ENCODE results near the gene CBLL1.
A peak's percentile ranks its signal among the peaks of the same experiment; 100 is the strongest.

Gene CBLL1

DNA sequence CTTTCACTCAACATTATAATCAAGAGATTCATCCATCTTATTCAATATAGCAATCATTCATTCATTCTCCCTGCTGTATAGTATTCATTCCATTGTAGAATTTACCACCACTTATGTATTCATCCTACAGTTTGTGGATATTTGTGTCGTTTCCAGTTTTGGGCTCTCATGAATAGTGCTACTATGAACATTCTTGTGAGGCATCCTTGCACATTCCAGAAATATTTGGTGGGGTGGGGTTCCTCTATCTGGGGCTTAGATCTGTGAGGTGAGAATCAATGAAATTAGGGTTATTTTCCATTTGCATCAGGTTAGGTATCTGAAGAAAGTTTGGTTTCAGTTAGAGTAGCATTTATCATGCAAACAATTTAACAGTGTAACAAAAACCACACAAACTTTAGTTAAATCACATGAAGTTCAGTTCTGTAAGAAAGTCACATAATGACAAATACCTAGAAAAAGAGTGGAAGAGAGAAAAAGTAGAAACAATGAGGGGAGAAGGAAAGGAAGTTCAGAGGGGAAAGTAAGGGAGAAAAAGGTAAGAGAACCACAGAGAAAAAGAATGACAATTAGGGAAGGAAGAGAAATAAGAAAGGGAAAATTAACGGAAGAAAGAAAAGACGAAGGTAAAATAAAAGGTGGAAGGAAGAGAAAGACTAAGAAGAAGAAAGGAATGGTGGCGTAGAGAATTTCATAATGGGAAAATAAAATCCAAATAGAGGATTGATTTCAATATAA, 25.3 kb upstream of the CBLL1 start:
- in situ Hi-C loops (cut with MboI; ENCODE audit: low sequenced_read_pairs), result no loop called here

DNA sequence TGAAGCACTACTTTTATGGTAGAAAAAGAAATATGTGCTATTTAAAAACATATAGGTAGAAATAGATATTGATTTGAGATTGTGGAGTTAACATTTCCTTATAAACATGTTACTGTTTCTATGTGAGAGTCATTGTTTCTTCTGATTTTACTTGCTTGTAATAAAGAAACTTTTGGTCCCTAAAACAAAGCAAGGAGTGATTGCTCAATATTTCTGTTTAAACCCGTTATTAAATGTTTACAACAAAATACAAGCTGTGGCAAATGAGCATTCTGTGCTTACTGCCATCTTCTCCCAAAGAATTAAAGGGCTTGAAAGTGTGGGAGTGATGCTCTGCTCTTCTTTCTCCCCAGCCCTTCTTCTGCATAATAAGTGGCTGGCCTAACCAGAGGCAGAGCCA, 22.7 kb upstream of the CBLL1 start:
- no peaks in the 10 kb centered on the region for H3K36me3 ChIP-seq (replicated peaks)
- no peak for DNase-seq (ENCODE audit: low spot score in 2 of 2)
- in situ Hi-C loops (cut with MboI; ENCODE audit: low sequenced_read_pairs), result loop anchor here (10.0 kb wide), 1 partner anchor 256 kb away; no protein-coding TSS in a partner anchor
- no peaks in the 10 kb centered on the region for H3K27me3 ChIP-seq (ENCODE audit: low read depth)
- H3K9me3 ChIP-seq, result no peaks in the 10 kb centered on the region
- no peak overlapping the region for H3K4me3 ChIP-seq
- no peaks in the 10 kb centered on the region; the same call in 1 of the 2 replicates for H3K4me1 ChIP-seq

More for the DNA sequence above, 25.3 kb upstream of the CBLL1 start:
- peak in 1 of 2 experiments; percentile 16 for DNase-seq (ENCODE audit: low spot score in 2 of 2)
- no peaks in the 10 kb centered on the region for H3K27me3 ChIP-seq (ENCODE audit: low read depth)
- no peaks in the 10 kb centered on the region for H3K9me3 ChIP-seq
- no peaks in the 10 kb centered on the region; the same call in 1 of the 2 replicates for H3K4me1 ChIP-seq
- no peak overlapping the region for H3K4me3 ChIP-seq
- no peaks in the 10 kb centered on the region for H3K36me3 ChIP-seq (replicated peaks)

DNA sequence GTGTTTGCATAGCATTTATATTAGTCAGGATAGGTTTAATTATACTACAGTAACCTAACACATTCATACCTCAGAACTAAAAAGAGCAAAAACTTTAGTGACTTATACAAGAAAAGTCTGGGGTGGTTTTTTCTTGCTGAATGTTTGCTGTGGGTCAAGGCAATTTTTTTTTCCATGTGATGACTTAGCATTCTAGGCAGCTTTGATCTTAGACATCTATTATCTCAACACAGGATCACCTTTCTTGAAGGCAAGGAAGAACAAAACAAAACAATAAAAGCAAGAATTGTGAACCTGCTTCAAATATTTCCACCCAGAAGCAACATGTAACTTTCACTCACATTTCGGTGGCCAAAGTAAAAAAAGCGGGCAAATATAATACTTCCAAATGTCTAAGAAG, 20.7 kb upstream of the CBLL1 start:
- Histone ChIP-seq H3K27me3 (ENCODE audit: low read depth) (peaks cover 7% of the 10 kb centered on the region; the same call in 1 of the 2 replicates), H3K4me3 (no peak overlapping the region), H3K36me3 (replicated peaks) (no peaks in the 10 kb centered on the region), H3K9me3 (no peaks in the 10 kb centered on the region), H3K4me1 (no peaks in the 10 kb centered on the region; the same call in 1 of the 2 replicates)
- DNase-seq (ENCODE audit: low spot score in 2 of 2), result no peak
- in situ Hi-C loops (cut with MboI; ENCODE audit: low sequenced_read_pairs), result loop anchor here (10.0 kb wide), 1 partner anchor 258 kb away; no protein-coding TSS in a partner anchor

DNA sequence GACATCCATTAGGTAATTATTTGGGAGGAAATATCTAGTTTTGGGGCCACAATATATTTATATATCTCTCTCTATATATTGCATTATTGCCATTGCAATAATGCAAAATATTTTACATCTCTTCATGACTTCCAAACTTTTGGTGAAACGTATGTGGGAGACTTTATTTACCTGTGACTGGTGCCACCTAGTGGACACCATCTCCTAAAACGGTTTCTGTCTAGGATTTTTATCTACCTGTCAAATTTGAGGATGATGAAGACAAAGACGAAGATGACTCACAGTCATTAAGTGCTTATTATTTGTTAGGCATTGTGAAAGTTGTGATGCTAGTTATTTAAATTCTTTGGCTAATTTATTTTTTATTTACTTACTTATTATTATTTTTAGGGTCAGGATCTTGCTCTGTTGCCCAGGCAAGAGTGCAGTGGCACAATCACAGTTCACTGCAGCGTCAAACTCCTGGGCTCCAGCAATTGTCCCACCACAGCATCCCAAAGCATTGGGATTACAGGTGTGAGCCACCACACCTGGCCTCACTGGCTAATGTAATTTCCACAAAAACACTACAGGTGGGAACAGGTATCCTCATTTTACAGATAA, 18.7 kb upstream of the CBLL1 start:
- H3K4me1 ChIP-seq, result no peaks in the 10 kb centered on the region
- peak; percentile 52 to 63 for DNase-seq (ENCODE audit: low spot score in 2 of 2)
- no peaks in the 10 kb centered on the region for H3K9me3 ChIP-seq
- H3K4me3 ChIP-seq, result no peak overlapping the region
- peaks cover 10% of the 10 kb centered on the region; the same call in 1 of the 2 replicates for H3K27me3 ChIP-seq (ENCODE audit: low read depth)
- H3K36me3 ChIP-seq (replicated peaks), result no peaks in the 10 kb centered on the region
- in situ Hi-C loops (cut with MboI; ENCODE audit: low sequenced_read_pairs), result loop anchor here (10.0 to 25.0 kb wide), 3 partner anchors 260 to 538 kb away; partner anchors contain the start of gene LAMB4

DNA sequence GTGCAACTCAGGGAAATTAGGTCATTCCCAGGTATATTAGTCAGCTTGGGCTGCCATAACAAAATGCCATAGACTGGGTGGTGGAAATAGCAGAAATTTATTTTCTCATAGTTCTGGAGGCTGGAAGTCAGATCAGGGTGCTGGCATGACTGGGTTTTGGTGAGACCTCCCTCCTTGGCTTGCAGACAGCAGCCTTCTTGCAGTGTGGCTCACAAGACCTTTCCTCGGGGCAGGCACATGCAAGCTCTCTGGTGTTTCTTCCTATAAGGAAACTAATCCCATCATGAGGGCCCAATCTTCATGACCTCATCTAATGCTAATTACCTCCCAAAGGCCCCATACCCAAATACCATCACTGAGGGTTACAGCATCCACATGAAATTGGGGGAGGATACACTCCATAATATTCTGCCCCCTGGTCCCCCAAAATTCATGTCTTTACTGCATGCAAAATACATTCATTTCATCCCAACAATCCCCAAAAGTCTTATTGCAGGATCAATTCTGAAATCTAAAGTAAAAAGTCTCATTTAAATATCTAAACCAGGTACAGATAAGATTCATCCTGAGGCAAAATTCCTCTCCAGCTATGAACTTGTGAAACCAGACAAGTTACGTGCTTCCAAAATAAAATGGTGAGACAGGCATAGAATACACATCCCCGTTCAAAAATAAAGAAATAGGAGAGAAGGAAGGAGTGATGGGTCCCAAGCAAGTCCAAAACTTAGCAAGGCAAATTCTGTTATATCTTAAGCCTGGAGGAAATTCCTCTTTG, 17.4 kb upstream of the CBLL1 start:
- H3K4me1 ChIP-seq, result no peaks in the 10 kb centered on the region
- H3K4me3 ChIP-seq, result no peak overlapping the region
- peaks cover 10% of the 10 kb centered on the region; the same call in 1 of the 2 replicates for H3K27me3 ChIP-seq (ENCODE audit: low read depth)
- no peak for DNase-seq (ENCODE audit: low spot score in 2 of 2)
- in situ Hi-C loops (cut with MboI; ENCODE audit: low sequenced_read_pairs), result loop anchor here (10.0 to 25.0 kb wide), 3 partner anchors 262 to 539 kb away; partner anchors contain the start of gene LAMB4
- H3K9me3 ChIP-seq, result no peaks in the 10 kb centered on the region
- no peaks in the 10 kb centered on the region for H3K36me3 ChIP-seq (replicated peaks)

DNA sequence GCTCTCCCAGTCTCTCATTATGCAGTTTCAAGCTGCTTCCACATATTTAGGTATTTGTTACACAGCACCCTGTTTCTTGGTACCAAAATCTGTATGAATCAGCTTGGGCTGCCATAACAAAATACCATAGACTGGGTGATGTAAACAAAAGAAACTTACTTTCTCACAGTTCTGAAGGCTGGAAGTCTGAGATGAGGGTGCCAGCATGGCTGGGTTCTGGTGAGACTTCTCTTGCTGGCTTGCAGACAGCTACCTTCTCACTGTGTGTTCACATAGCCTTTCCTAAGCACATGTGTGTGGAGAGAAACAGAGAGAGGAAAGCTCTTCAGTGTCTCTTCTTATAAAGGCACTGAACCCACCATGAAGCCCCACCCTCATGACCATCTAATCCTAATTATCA, 15.7 kb upstream of the CBLL1 start:
- in situ Hi-C loops (cut with MboI; ENCODE audit: low sequenced_read_pairs), result loop anchor here (10.0 to 25.0 kb wide), 3 partner anchors 263 to 541 kb away; partner anchors contain the start of gene LAMB4
- Histone ChIP-seq H3K27me3 (ENCODE audit: low read depth) (peaks cover 10% of the 10 kb centered on the region; the same call in 1 of the 2 replicates), H3K9me3 (no peaks in the 10 kb centered on the region), H3K4me3 (no peak overlapping the region), H3K36me3 (replicated peaks) (no peaks in the 10 kb centered on the region), H3K4me1 (no peaks in the 10 kb centered on the region)
- no peak for DNase-seq (ENCODE audit: low spot score in 2 of 2)

DNA sequence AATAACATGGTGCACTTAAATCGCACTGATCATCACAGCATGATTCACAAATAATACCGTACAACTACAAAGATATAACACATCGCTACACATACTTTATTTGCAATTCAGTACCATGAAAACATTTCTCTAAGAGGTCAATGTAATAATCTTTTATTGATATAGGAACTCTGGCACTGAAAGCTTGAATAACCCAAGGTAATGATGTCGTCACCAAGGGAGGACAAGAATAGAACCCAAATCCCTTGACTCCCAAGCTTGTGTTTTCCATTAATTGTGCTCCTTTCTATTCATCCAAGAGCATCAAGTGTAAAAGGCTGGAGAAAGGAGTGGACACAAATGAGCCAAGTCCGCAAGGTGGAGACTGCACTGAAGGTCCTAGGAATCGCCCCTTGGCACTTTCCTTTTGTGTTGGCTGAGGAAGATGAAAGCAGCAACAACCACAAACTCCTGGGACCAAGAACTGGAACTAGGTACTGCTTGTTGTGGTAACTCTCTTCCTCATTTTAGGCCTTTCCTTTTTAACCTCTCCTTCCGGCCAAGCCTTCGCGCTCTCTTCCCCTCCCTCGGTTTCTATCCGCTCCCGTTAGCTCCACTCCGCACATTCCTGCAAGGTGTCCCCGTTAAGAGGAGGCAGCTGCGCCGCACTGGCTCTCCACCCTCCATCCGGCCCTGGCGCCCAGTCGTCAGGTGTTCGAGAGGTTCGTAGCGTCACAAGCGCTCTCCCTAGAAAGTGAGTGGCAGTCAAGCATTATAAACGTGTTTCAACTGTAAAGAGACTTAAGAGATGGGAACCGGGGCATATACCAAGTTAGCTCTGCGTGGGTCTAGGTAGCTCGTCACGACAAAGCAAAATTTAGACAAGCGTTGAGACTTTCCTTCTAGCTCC, 1.0 kb upstream of the CBLL1 start:
- peak in 1 of 2 experiments; percentile 69 for DNase-seq (ENCODE audit: low spot score in 2 of 2)
- Histone ChIP-seq H3K4me1 (peaks cover 26% of the 10 kb centered on the region), H3K9me3 (no peaks in the 10 kb centered on the region), H3K36me3 (replicated peaks) (peaks cover 2% of the 10 kb centered on the region), H3K4me3 (peak overlapping the region; percentile 78), H3K27me3 (ENCODE audit: low read depth) (no peaks in the 10 kb centered on the region)
- in situ Hi-C loops (cut with MboI; ENCODE audit: low sequenced_read_pairs), result loop anchor here (10.0 to 25.0 kb wide), 3 partner anchors 132 to 556 kb away; partner anchors contain the start of gene LAMB4

DNA sequence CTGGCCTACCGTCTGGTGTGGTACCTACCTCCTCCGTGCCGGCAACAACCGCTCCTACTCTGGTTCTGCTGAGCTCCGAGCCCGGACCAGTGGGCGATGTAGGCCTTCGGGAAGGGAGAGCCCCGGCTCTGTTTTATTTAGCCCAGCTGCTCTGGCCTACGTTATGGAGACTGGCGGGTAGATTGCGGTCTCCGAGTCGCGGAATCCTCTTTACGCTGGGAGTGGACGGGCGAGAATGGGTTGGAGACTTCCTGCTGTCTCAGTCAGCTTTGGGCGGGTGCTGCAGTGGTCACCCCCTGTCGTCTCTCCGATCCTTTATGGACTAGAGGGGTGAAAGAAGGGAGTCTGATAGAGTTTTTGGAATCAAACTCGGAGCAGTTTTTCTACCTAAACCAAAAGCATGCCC, 406 bp downstream of the CBLL1 start:
- DNase-seq (ENCODE audit: low spot score in 2 of 2), result no peak
- no peaks in the 10 kb centered on the region for H3K27me3 ChIP-seq (ENCODE audit: low read depth)
- H3K9me3 ChIP-seq, result no peaks in the 10 kb centered on the region
- H3K36me3 ChIP-seq (replicated peaks), result peaks cover 14% of the 10 kb centered on the region
- H3K4me3 ChIP-seq, result peak overlapping the region; percentile 78
- in situ Hi-C loops (cut with MboI; ENCODE audit: low sequenced_read_pairs), result loop anchor here (10.0 to 25.0 kb wide), 3 partner anchors 130 to 557 kb away; partner anchors contain the start of gene LAMB4
- H3K4me1 ChIP-seq, result peaks cover 26% of the 10 kb centered on the region

DNA sequence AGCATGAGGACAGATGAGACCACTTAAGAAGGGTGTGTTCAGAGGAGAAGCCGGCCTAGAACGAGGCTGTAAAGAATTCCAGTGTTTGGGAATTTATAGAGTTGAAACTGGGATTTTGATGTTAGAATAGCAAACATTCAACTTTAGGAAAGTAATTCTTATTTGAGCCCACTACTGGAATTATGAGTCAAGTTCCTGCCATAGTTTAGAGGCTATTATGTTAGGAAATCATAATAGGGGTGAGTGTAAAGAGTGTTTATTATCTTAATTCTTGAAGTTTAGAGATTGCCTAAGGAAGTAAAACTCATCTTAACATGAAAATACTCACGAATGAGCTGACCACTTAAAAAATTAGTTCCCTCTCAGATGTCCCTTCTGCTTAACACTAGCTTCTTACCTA, 2.1 kb downstream of the CBLL1 start:
- Histone ChIP-seq H3K27me3 (ENCODE audit: low read depth) (no peaks in the 10 kb centered on the region), H3K4me3 (no peak overlapping the region), H3K9me3 (no peaks in the 10 kb centered on the region), H3K36me3 (replicated peaks) (peaks cover 27% of the 10 kb centered on the region), H3K4me1 (peaks cover 26% of the 10 kb centered on the region)
- in situ Hi-C loops (cut with MboI; ENCODE audit: low sequenced_read_pairs), result loop anchor here (10.0 to 25.0 kb wide), 3 partner anchors 129 to 559 kb away; partner anchors contain the start of gene LAMB4
- DNase-seq (ENCODE audit: low spot score in 2 of 2), result no peak

DNA sequence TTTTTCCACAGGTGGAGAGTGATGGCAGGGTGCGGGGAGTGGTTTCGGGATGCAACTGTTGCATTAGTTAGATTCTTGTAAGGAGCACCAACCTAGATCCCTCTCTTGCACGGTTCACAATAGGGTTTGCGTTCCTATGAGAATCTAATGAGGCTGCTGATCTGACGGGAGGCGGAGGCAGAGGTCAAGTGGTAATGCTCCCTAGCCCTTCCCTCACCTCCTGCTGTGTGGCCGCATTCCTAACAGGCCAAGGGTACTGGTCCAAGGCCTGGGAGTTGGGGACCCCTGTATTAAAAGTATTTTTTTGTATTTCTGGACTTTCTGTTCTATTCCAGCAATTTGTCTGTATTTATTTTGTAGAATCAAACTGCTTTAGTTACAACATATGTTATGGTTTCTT, 7.2 kb downstream of the CBLL1 start:
- peaks cover 63% of the 10 kb centered on the region for H3K36me3 ChIP-seq (replicated peaks)
- 0 out of 2 replicates have a peak, but pooled peaks cover 3% of the 10 kb centered on the region for H3K27me3 ChIP-seq (ENCODE audit: low read depth)
- no peak for DNase-seq (ENCODE audit: low spot score in 2 of 2)
- peaks cover 9% of the 10 kb centered on the region for H3K4me1 ChIP-seq
- H3K4me3 ChIP-seq, result no peak overlapping the region
- in situ Hi-C loops (cut with MboI; ENCODE audit: low sequenced_read_pairs), result no loop called here
- no peaks in the 10 kb centered on the region for H3K9me3 ChIP-seq

DNA sequence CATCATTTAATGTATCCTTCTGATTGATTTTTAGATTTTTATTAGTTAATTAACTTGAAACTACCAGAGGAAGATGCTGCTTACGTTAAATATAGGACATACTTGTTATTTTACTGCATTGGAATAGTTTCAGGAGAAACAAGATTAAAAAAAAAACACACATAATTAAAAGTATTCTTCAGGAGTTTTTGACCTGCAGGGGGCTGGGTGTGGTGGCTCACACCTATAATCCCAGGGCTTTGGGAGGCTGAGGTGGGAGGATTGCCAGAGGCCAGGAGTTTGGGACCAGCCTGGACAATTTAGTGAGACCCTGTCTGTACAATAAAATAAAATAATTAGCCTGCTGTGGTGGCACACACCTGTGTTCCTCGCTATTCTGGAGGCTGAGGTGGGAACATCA, 10.7 kb downstream of the CBLL1 start:
- H3K36me3 ChIP-seq (replicated peaks), result peaks cover 73% of the 10 kb centered on the region
- no peaks in the 10 kb centered on the region for H3K4me1 ChIP-seq
- no peak overlapping the region for H3K4me3 ChIP-seq
- no peaks in the 10 kb centered on the region for H3K9me3 ChIP-seq
- 0 out of 2 replicates have a peak, but pooled peaks cover 3% of the 10 kb centered on the region for H3K27me3 ChIP-seq (ENCODE audit: low read depth)
- no peak for DNase-seq (ENCODE audit: low spot score in 2 of 2)
- in situ Hi-C loops (cut with MboI; ENCODE audit: low sequenced_read_pairs), result no loop called here

DNA sequence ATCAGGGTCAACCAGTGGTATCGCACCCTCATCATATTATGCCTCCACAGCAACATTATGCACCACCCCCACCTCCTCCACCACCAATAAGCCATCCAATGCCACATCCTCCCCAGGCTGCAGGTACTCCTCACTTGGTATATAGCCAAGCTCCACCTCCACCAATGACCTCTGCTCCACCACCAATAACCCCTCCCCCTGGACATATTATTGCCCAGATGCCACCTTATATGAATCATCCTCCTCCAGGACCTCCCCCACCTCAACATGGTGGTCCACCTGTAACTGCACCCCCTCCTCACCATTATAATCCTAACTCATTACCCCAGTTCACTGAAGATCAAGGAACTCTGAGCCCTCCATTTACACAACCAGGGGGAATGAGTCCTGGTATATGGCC, 14.7 kb downstream of the CBLL1 start:
- in situ Hi-C loops (cut with MboI; ENCODE audit: low sequenced_read_pairs), result no loop called here
- Histone ChIP-seq H3K36me3 (replicated peaks) (peaks cover 46% of the 10 kb centered on the region), H3K9me3 (no peaks in the 10 kb centered on the region), H3K4me3 (no peak overlapping the region), H3K27me3 (ENCODE audit: low read depth) (0 out of 2 replicates have a peak, but pooled peaks cover 3% of the 10 kb centered on the region), H3K4me1 (no peaks in the 10 kb centered on the region)
- no peak for DNase-seq (ENCODE audit: low spot score in 2 of 2)

All from HAP-1 (cell line).